Heart left ventricle (tissue), 16 donors: Measurements from ENCODE around the gene ISG20. TPM values are rescaled to one million over a fixed set of nuclear protein-coding genes. Genes with fewer than 3 reads are reported as not detected.

ENCODE experiments used
- ATAC-seq, 4 donors: fragments of 200-7000 bp; cut with Tn5 transposase; one replicate each; pipeline ENCODE4 v1.9.1; 2020 to 2022; ENCODE audit warnings: moderate library complexity in 4 of 4, mild to moderate bottlenecking in 3 of 4, moderate number of reproducible peaks in 1 of 4
- DNase-seq, 5 donors: peaks; one replicate each; pipeline ENCODE4 v3.0.0-alpha.2; 2020
- H3K27ac ChIP-seq, 12 donors: fragments of 200-600 bp; sonication (generic) in 4 of 12; one replicate each; pipeline versions ENCODE4 v1.5.0 to v1.8.0; 2016 to 2022; ENCODE audit warnings: mild to moderate bottlenecking in 2 of 12
- H3K27me3 ChIP-seq, 9 donors: fragments of 200-600 bp; sonication (generic) in 2 of 9; one replicate each; pipeline versions ENCODE4 v1.5.1 to v1.8.0; 2016 to 2022; ENCODE audit warnings: mild to moderate bottlenecking in 3 of 9
- H3K36me3 ChIP-seq, 9 donors: fragments of 200-600 bp; sonication (generic) in 2 of 9; one replicate each; pipeline versions ENCODE4 v1.5.0 to v1.8.0; 2018 to 2022; ENCODE audit warnings: mild to moderate bottlenecking in 2 of 9
- H3K4me1 ChIP-seq, 12 donors: fragments of 200-600 bp; sonication (generic) in 4 of 12; one replicate each; pipeline versions ENCODE4 v1.5.0 to v1.8.0; 2016 to 2022; ENCODE audit warnings: mild to moderate bottlenecking in 3 of 12
- H3K4me3 ChIP-seq, 12 donors: fragments of 200-600 bp; sonication (generic) in 4 of 12; one replicate each; pipeline versions ENCODE4 v1.5.0 to v1.8.0; 2017 to 2022; ENCODE audit warnings: mild to moderate bottlenecking in 9 of 12, moderate library complexity in 4 of 12
- H3K9me3 ChIP-seq, 12 donors: fragments of 200-600 bp; sonication (generic) in 4 of 12; one replicate each; pipeline versions ENCODE4 v1.5.0 to v1.8.0; 2016 to 2022; ENCODE audit warnings: mild to moderate bottlenecking in 1 of 12
- POLR2A ChIP-seq, 2 donors: fragments of 450-650 bp; IDR thresholded peaks; one replicate each; pipeline ENCODE4 v1.6.1; 2017; ENCODE audit warnings: antibody characterized with exemption in 2 of 2, mild to moderate bottlenecking in 2 of 2, moderate library complexity in 2 of 2
- WGBS, 4 donors: extraction: QIAGEN DNeasy Blood & Tissue Kit in 2 of 4; methylation state at CpG; one replicate each; pipeline versions ENCODE4 v1.1.5 to v1.1.7; 2013 to 2018; 5-methylcytosine and 5-hydroxymethylcytosine counted together
- intact Hi-C, 10 donors: fragments of 100-400 bp; cut with DNase I; formaldehyde crosslinking; loops; one replicate each; pipeline versions ENCODE4 v1.11.1 to v1.14.2; 2022
- polyA plus RNA-seq, 2 donors: library from polyadenylated mRNA; stranded (reverse); fragments of 200-250 nt; gene quantifications; one replicate each; pipeline ENCODE4 v1.2.3, GENCODE V29; 2013
- total RNA-seq, 9 donors: library from RNA; depleted of rRNA in 2 of 9; stranded (reverse); fragments of >200 nt in 2 of 9; fragmentation: NEBNext Ultra II Directional in 3 of 9; extraction: Animal tissue kit (Norgen Biotek cat#: 25700) in 3 of 9; gene quantifications; one replicate each; pipeline versions ENCODE4 v1.1.0 to v1.2.4, GENCODE V29; 2016 to 2023
- TF ChIP-seq, protein P1 (sequence below), 12 donors: fragments of 200-600 bp; sonication (generic) in 4 of 12; IDR thresholded peaks; one replicate each; pipeline versions ENCODE4 v1.5.0 to v1.8.0; 2018 to 2022; ENCODE audit warnings: antibody characterized with exemption in 12 of 12, mild to moderate bottlenecking in 5 of 12
- donor health status: ischemic (EF 13 %, LVEDD 7.1; RV severe dilation, severe dysfunction).
- donor health status: healthy with polysubstance abuse.
- donor health status: DM: no; HTN: yes; CAD: no.
- donor health status: DM: no; HTN: no; CAD: no.
- donor health status: ischemic (EF 25% LVEDD 6.9; RV normal size, moderate dysfunction).
- donor health status: ischemic (EF 25% LVEDD 5.7; RV mildly dilated, moderate dysfunction).
- donor health status: healthy.
- donor health status: DM: yes; HTN: yes; CAD: no.
- donor health status: ischemic (EF 35%, LVEDD 5.7; RV mildly dilated, moderate dysfunction).
- donor health status: nonischemic (EF 11% LVEDD 7.7; RV severe dilation, severe dysfunction).
- donor health status: DM: yes; HTN: yes; CAD: no.
- donor health status: PGD.
- donor health status: ischemic (EF 29% LVEDD 5.4; RV normal size, mild dysfunction).
- donor health status: nonischemic (EF 23%, LVEDD 6.1; RV moderate dilation, normal function).

ISG20 gene
- total and polyA plus RNA-seq, 11 donors = 1.5 to 24.2 (median 4.9) TPM

DNA sequence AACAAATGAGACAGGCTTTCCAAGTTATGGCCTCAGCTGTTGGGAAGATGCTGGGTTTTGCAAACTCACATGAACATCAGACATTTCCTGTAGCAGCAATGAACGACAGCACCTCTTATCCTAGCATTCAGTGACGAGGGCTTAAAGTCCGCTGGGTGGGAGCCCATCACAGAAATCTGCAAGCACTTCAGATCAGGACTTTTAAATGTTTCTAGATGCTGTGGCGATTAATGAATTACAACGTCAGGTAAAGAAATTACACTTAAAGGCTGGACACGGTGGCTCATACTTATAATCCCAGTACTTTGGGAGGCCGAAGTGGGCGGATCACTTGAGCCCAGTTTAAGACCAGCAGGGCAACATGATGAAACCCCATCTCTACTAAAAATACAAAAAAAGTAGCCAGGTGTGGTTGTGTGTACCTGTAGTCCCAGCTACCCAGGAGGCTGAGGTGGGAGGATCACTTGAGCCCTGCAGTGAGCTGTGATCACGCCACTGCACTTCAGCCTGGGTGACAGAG lies 13.8 kb upstream of the ISG20 start:
- TF ChIP-seq, protein P1, sequence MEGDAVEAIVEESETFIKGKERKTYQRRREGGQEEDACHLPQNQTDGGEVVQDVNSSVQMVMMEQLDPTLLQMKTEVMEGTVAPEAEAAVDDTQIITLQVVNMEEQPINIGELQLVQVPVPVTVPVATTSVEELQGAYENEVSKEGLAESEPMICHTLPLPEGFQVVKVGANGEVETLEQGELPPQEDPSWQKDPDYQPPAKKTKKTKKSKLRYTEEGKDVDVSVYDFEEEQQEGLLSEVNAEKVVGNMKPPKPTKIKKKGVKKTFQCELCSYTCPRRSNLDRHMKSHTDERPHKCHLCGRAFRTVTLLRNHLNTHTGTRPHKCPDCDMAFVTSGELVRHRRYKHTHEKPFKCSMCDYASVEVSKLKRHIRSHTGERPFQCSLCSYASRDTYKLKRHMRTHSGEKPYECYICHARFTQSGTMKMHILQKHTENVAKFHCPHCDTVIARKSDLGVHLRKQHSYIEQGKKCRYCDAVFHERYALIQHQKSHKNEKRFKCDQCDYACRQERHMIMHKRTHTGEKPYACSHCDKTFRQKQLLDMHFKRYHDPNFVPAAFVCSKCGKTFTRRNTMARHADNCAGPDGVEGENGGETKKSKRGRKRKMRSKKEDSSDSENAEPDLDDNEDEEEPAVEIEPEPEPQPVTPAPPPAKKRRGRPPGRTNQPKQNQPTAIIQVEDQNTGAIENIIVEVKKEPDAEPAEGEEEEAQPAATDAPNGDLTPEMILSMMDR (IDR thresholded peaks at IDR 0.05) = no peak
- peak overlapping the region in 5 of 12 donors; percentile 12 to 39 (median 25) for H3K4me3 ChIP-seq
- DNase-seq (no peak), ATAC-seq (no peak)
- H3K4me1 ChIP-seq = peaks cover 3 to 86% (median 29%) of the 10 kb centered on the region in 12 donors
- H3K27me3 ChIP-seq = no peaks in the 10 kb centered on the region
- H3K36me3 ChIP-seq = peaks cover 0 to 52% (median 36%) of the 10 kb centered on the region in 9 donors
- 80 to 91% (median 86%) methylated on average over 9 of the region's 9 CpGs for WGBS, 4 donors
- H3K9me3 ChIP-seq = no peaks in the 10 kb centered on the region
- intact Hi-C loops = loop anchor here in 5 of 10 donors (5.0 to 10.0 kb wide), 8 partner anchors 37 to 390 kb away; partner anchors contain the start of genes HAPLN3 (in 4 of the 5), MRPL46 (in 1 of the 5) and MRPS11 (in 1 of the 5)
- peak overlapping the region in 5 of 12 donors; percentile 3 to 74 (median 45) for H3K27ac ChIP-seq

DNA sequence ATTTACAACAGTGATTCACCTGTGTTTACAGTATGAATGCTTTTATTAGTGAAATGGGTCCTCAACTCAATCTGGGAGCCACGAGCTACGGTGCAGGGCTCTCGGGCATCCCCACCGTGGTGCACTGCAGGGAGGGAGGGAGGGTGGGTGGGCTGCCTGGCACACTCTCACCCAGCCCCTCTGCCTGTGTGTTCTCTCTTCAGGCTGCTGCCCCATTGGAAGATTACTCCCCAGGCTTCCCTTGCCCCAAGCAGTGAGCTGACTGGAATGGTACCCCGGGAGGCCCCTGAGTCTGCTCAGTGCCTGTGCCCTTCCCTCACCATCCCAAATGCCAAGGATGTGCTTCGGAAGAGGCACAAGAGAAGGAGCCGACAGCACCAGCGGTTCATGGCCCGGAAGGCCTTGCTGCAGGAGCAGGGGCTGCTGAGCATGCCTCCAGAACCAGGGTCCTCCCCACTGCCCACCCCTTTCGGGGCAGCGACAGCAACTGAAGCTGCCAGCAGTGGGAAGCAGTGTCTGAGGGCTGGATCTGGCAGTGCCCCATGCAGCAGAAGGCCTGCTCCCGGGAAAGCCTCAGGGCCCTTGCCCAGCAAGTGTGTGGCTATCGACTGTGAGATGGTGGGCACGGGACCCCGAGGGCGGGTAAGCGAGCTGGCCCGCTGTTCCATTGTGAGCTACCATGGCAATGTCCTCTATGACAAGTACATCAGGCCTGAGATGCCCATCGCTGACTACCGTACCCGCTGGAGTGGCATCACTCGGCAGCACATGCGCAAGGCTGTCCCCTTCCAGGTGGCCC lies 12.7 kb upstream of the ISG20 start:
- Histone ChIP-seq H3K4me1 (peaks cover 0 to 91% (median 24%) of the 10 kb centered on the region in 12 donors), H3K4me3 (no peak overlapping the region), H3K27ac (peak overlapping the region in 1 of 12 donors; percentile 74), H3K36me3 (peaks cover 0 to 63% (median 47%) of the 10 kb centered on the region in 9 donors), H3K9me3 (no peaks in the 10 kb centered on the region), H3K27me3 (no peaks in the 10 kb centered on the region)
- 89 to 99% (median 94%) methylated on average over 18 to 23 of the region's 23 CpGs for WGBS, 4 donors
- intact Hi-C loops = loop anchor here in 2 of 10 donors (5.0 to 10.0 kb wide), 5 partner anchors 36 to 389 kb away; partner anchors contain the start of gene HAPLN3 (in 1 of the 2)
- no peak for TF ChIP-seq POLR2A (IDR thresholded peaks at IDR 0.05)
- TF ChIP-seq, protein P1 (IDR thresholded peaks at IDR 0.05) = no peak
- ATAC-seq (no peak), DNase-seq (no peak)

DNA sequence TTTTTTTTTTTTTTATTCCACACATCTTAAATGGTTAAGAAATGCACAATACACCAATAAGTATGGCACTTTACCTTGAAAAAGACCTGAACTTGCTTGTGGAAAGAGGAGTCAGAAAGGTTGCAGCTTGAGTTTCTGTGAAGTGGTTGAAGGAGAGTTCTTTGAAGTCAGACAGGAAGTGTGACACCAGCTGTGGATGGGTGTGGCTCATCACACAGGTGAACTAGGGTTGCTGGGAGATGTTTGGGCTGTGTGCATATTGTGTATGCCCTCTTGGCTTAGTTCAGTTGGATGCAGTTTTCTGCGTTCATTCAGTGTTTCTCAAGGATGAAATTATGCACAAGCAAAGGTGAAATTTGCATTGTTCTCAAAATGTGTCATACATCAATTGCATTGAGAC lies 11.4 kb upstream of the ISG20 start:
- no peaks in the 10 kb centered on the region for H3K27me3 ChIP-seq
- intact Hi-C loops = loop anchor here in 2 of 10 donors (5.0 to 10.0 kb wide), 5 partner anchors 35 to 387 kb away; partner anchors contain the start of gene HAPLN3 (in 1 of the 2)
- ATAC-seq = no peak
- WGBS, 4 donors = 86 to 100% (median 94%) methylated on average over 1 of the region's 1 CpG
- H3K4me1 ChIP-seq = peaks cover 0 to 86% (median 14%) of the 10 kb centered on the region in 12 donors
- no peaks in the 10 kb centered on the region for H3K9me3 ChIP-seq
- no peak overlapping the region for H3K4me3 ChIP-seq
- TF ChIP-seq POLR2A (IDR thresholded peaks at IDR 0.05) = no peak
- DNase-seq = no peak
- peaks cover 0 to 75% (median 56%) of the 10 kb centered on the region in 9 donors for H3K36me3 ChIP-seq
- H3K27ac ChIP-seq = peak overlapping the region in 1 of 12 donors; percentile 74

DNA sequence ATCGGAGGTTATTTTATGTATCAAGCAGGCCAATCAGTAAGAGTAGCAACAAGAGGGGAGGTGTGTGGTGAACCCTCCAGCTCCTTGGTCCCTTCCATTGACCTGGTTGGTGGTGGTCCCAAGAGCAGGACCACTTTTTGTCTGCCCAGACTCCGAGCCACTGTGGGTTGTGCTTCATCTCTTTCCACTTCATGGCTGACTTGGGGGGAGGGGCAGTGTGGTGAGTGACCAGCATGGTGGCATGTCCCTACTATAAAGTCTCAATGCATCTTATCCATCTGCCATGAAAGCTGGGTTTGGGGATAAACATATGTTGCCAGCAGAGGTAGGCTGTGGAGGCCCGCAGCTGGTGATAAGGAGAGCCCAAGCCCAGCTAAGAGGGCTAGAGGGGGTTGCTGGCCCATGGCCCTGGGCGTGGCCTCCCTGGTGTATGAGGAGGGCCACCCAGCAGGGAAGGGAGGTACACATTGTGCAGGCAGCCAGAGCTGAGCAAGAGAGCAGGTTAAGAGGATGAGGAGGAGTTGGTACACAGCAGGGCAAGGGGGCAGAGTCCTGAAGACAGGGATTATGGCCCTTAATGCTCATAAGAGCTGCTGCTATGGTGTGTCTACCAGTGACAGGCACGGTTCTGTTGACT lies 10.7 kb upstream of the ISG20 start:
- intact Hi-C loops = loop anchor here in 2 of 10 donors (5.0 to 10.0 kb wide), 5 partner anchors 34 to 387 kb away; partner anchors contain the start of gene HAPLN3 (in 1 of the 2)
- no peak for ATAC-seq
- no peak for TF ChIP-seq POLR2A (IDR thresholded peaks at IDR 0.05)
- TF ChIP-seq, protein P1 (IDR thresholded peaks at IDR 0.05) = no peak

More for the DNA sequence above, 10.7 kb upstream of the ISG20 start:
- no peaks in the 10 kb centered on the region for H3K9me3 ChIP-seq
- H3K27me3 ChIP-seq = no peaks in the 10 kb centered on the region
- peaks cover 0 to 84% (median 11%) of the 10 kb centered on the region in 12 donors for H3K4me1 ChIP-seq
- H3K36me3 ChIP-seq = peaks cover 0 to 75% (median 57%) of the 10 kb centered on the region in 9 donors
- WGBS, 4 donors = 95 to 98% (median 96%) methylated on average over 5 of the region's 5 CpGs
- H3K27ac ChIP-seq = peak overlapping the region in 1 of 12 donors; percentile 46
- no peak for DNase-seq
- no peak overlapping the region for H3K4me3 ChIP-seq
